SJCRH30 (cell line): Measurements from ENCODE around the gene C20orf96. TPM values are rescaled to one million over a fixed set of nuclear protein-coding genes. Genes with fewer than 3 reads are reported as not detected.
"Not testable (repeated sequence)": the region's sequence is repeated elsewhere in the genome, so short reads cannot be mapped to it uniquely, and the experiment has no call there.

ENCODE experiments used
- DNase-seq, 2 experiments: peaks; one replicate each; pipeline ENCODE4 v3.0.0-alpha.2; 2015 to 2020
- H3K27ac ChIP-seq: fragments of 250-450 bp; sonication (Bioruptor Pico); 2 replicates; pipeline ENCODE4 v1.5.1; 2020; ENCODE audit warnings: mild to moderate bottlenecking, moderate library complexity
- H3K27me3 ChIP-seq: fragments of 250-450 bp; sonication (Bioruptor Pico); 2 replicates; pipeline ENCODE4 v1.5.1; 2020; ENCODE audit warnings: mild to moderate bottlenecking, moderate library complexity
- H3K36me3 ChIP-seq: fragments of 250-450 bp; sonication (Bioruptor Pico); 2 replicates; pipeline ENCODE4 v1.5.1; 2020; ENCODE audit warnings: mild to moderate bottlenecking, moderate library complexity
- H3K4me1 ChIP-seq: fragments of 250-450 bp; sonication (Bioruptor Pico); 2 replicates; pipeline ENCODE4 v1.5.1; 2020; ENCODE audit warnings: mild to moderate bottlenecking, moderate library complexity
- H3K4me3 ChIP-seq: fragments of 250-450 bp; sonication (Bioruptor Pico); 2 replicates; pipeline ENCODE4 v1.5.1; 2020; ENCODE audit warnings: mild to moderate bottlenecking, moderate library complexity
- H3K9me3 ChIP-seq: fragments of 250-450 bp; sonication (Bioruptor Pico); replicated peaks from 2 replicates; pipeline ENCODE4 v1.5.1; 2020; ENCODE audit warnings: mild to moderate bottlenecking, moderate library complexity
- total RNA-seq: library from RNA; depleted of rRNA; stranded (reverse); fragments of >200 nt; shearing (Covaris generic); gene quantifications from 2 replicates; pipeline ENCODE4 v1.2.3, GENCODE V29; 2014

Gene C20orf96
- total RNA-seq, 1 experiment from 2014 or later = 2.3 TPM

- Histone ChIP-seq H3K4me1 (no peaks in the 10 kb centered on the region), H3K36me3 (no peaks in the 10 kb centered on the region), H3K27ac (no peak overlapping the region), H3K9me3 (no peaks in the 10 kb centered on the region; the same call in 1 of the 2 replicates), H3K27me3 (no peaks in the 10 kb centered on the region), H3K4me3 (no peak overlapping the region)
- DNase-seq = no peak
These were observed 13.7 kb downstream of the C20orf96 start for GRCh38 chr20:276620-277495.

- Histone ChIP-seq H3K27me3 (no peaks in the 10 kb centered on the region), H3K4me1 (no peaks in the 10 kb centered on the region), H3K27ac (no peak overlapping the region), H3K9me3 (no peaks in the 10 kb centered on the region; the same call in 1 of the 2 replicates), H3K4me3 (no peak overlapping the region), H3K36me3 (no peaks in the 10 kb centered on the region)
- DNase-seq = no peak
These were observed 14.8 kb downstream of the C20orf96 start for GRCh38 chr20:275791-276190.

- H3K27ac ChIP-seq = no peak overlapping the region
- no peaks in the 10 kb centered on the region for H3K27me3 ChIP-seq
- H3K4me3 ChIP-seq = no peak overlapping the region
- DNase-seq = no peak
- no peaks in the 10 kb centered on the region for H3K4me1 ChIP-seq
- no peaks in the 10 kb centered on the region for H3K36me3 ChIP-seq
- no peaks in the 10 kb centered on the region; the same call in 1 of the 2 replicates for H3K9me3 ChIP-seq
These were observed 16.7 kb downstream of the C20orf96 start for GRCh38 chr20:273884-274283.

- no peak overlapping the region for H3K27ac ChIP-seq
- H3K4me1 ChIP-seq = no peaks in the 10 kb centered on the region
- H3K9me3 ChIP-seq = no peaks in the 10 kb centered on the region; the same call in 1 of the 2 replicates
- no peaks in the 10 kb centered on the region for H3K27me3 ChIP-seq
- DNase-seq = peak; percentile 22 to 56
- no peak overlapping the region for H3K4me3 ChIP-seq
- no peaks in the 10 kb centered on the region for H3K36me3 ChIP-seq
These were observed 17.8 kb downstream of the C20orf96 start for GRCh38 chr20:272718-273117.

- no peaks in the 10 kb centered on the region; the same call in 1 of the 2 replicates for H3K9me3 ChIP-seq
- no peaks in the 10 kb centered on the region for H3K27me3 ChIP-seq
- no peaks in the 10 kb centered on the region for H3K4me1 ChIP-seq
- H3K4me3 ChIP-seq = no peak overlapping the region
- no peak for DNase-seq
- H3K27ac ChIP-seq = no peak overlapping the region
- H3K36me3 ChIP-seq = no peaks in the 10 kb centered on the region
These were observed 19.0 kb downstream of the C20orf96 start for GRCh38 chr20:271528-271927.

- Histone ChIP-seq H3K27ac (no peak overlapping the region), H3K9me3 (no peaks in the 10 kb centered on the region; the same call in 1 of the 2 replicates), H3K4me3 (no peak overlapping the region), H3K4me1 (no peaks in the 10 kb centered on the region), H3K36me3 (no peaks in the 10 kb centered on the region), H3K27me3 (no peaks in the 10 kb centered on the region)
- no peak for DNase-seq
These were observed 19.5 kb downstream of the C20orf96 start for GRCh38 chr20:271069-271468.

GRCh38 chr20:270517-270916 is 20.0 kb downstream of the C20orf96 start:
- Histone ChIP-seq H3K4me1 (no peaks in the 10 kb centered on the region), H3K27me3 (peaks cover 4% of the 10 kb centered on the region; the same call in 1 of the 2 replicates), H3K9me3 (no peaks in the 10 kb centered on the region; the same call in 1 of the 2 replicates), H3K36me3 (no peaks in the 10 kb centered on the region), H3K4me3 (no peak overlapping the region), H3K27ac (no peak overlapping the region)
- DNase-seq = no peak

- peaks cover 15% of the 10 kb centered on the region for H3K27me3 ChIP-seq
- H3K27ac ChIP-seq = no peak overlapping the region
- H3K4me1 ChIP-seq = no peaks in the 10 kb centered on the region
- no peaks in the 10 kb centered on the region; the same call in 1 of the 2 replicates for H3K9me3 ChIP-seq
- H3K36me3 ChIP-seq = no peaks in the 10 kb centered on the region
- H3K4me3 ChIP-seq = peak overlapping the region; percentile 54
- DNase-seq = peak; percentile 85 to 89
These were observed 23.7 kb downstream of the C20orf96 start for GRCh38 chr20:266596-267562.

GRCh38 chr20:263701-264100 is 26.8 kb downstream of the C20orf96 start:
- peaks cover 17% of the 10 kb centered on the region for H3K27me3 ChIP-seq
- H3K4me1 ChIP-seq = no peaks in the 10 kb centered on the region
- H3K27ac ChIP-seq = no peak overlapping the region
- no peak for DNase-seq
- H3K9me3 ChIP-seq = no peaks in the 10 kb centered on the region
- H3K4me3 ChIP-seq = no peak overlapping the region
- no peaks in the 10 kb centered on the region for H3K36me3 ChIP-seq

GRCh38 chr20:259981-260380 is 30.6 kb downstream of the C20orf96 start:
- H3K4me1 ChIP-seq = no peaks in the 10 kb centered on the region
- no peak overlapping the region for H3K27ac ChIP-seq
- H3K36me3 ChIP-seq = no peaks in the 10 kb centered on the region
- H3K9me3 ChIP-seq = no peaks in the 10 kb centered on the region
- no peak for DNase-seq
- peaks cover 8% of the 10 kb centered on the region for H3K27me3 ChIP-seq
- no peak overlapping the region for H3K4me3 ChIP-seq

GRCh38 chr20:258963-259362 is 31.6 kb downstream of the C20orf96 start:
- Histone ChIP-seq H3K4me3 (no peak overlapping the region), H3K27ac (no peak overlapping the region), H3K4me1 (no peaks in the 10 kb centered on the region), H3K27me3 (peaks cover 8% of the 10 kb centered on the region), H3K9me3 (no peaks in the 10 kb centered on the region), H3K36me3 (no peaks in the 10 kb centered on the region)
- DNase-seq = peak; percentile 13 to 31

GRCh38 chr20:258269-258858 is 32.2 kb downstream of the C20orf96 start:
- no peaks in the 10 kb centered on the region for H3K36me3 ChIP-seq
- H3K27ac ChIP-seq = no peak overlapping the region
- no peak for DNase-seq
- H3K27me3 ChIP-seq = peaks cover 8% of the 10 kb centered on the region
- H3K9me3 ChIP-seq = no peaks in the 10 kb centered on the region
- no peak overlapping the region for H3K4me3 ChIP-seq
- no peaks in the 10 kb centered on the region for H3K4me1 ChIP-seq

- Histone ChIP-seq H3K9me3 (no peaks in the 10 kb centered on the region), H3K27me3 (peaks cover 7% of the 10 kb centered on the region), H3K36me3 (no peaks in the 10 kb centered on the region), H3K27ac (no peak within 1 kb of the TSS), H3K4me3 (no peak within 1 kb of the TSS), H3K4me1 (no peaks in the 10 kb centered on the region)
- DNase-seq = no peak
These were observed 33.1 kb downstream of the C20orf96 start, which contains the start of gene DEFB132 for GRCh38 chr20:257419-257818. TSS of gene DEFB132 (plus strand) at chr20:257724. CDS start at chr20:257779, 55 bp downstream.

- not testable (repeated sequence) for H3K9me3 ChIP-seq, DNase-seq, H3K4me3 ChIP-seq, H3K27ac ChIP-seq, H3K4me1 ChIP-seq, H3K36me3 ChIP-seq, H3K27me3 ChIP-seq
These were observed 37.1 kb downstream of the C20orf96 start for GRCh38 chr20:253447-253846.
